ENCODE measurements around the gene PLCXD1.
"Not testable (repeated sequence)": the region's sequence is repeated elsewhere in the genome, so short reads cannot be mapped to it uniquely, and the experiment has no call there.

PLCXD1 gene

DNA sequence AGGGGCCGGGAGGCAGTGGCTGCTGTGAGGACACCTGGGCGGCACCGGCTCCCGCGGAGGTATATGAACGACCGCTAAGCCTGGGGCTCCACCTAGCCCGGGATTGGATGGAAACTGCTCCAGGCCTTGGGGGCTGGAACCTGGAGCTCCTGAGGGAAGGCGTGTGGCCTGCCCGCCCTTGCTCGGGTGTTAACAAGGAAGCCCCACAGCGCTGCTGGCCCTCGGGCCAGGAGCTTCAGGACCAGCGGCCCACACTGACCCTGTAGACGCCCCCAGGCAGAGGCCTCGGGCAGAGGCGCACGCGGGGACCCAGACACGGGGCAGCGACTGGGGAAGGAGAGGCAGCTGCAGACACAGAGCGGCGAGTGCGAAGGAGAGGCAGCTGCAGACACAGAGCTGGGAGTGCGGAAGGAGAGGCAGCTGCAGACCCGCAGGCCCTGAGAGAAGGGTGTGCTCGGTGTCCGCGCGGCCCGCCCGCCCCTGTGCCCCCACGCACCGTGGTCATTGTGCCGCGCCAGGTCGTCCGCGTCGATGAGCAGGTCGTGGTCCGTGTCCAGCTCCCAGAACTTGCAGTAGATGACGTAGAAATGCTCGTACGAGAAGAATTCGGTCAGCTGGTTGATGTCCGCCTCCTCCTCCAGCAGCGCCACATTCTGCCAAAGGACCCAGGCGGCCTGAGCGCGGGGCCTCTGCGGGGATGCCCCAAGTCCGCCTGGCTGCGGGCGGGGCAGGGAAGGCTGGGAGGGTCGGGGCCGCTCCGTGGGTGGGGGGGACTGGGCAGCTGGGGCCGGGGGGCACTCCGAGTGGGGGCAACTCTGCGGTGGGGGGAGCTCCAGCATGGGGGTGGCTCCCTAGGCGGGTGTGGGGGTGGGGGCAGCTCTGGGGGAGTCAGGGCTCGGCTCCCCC lies 64.1 kb downstream of the PLCXD1 start:
- H3K9ac ChIP-seq (ENCODE audit: low read depth in 1 of 2, low read length in 2 of 2), result no peak overlapping the region
- no peak overlapping the region for H3K27ac ChIP-seq (ENCODE audit: low read depth, low read length)
- no peaks in the 10 kb centered on the region for H3K4me1 ChIP-seq (ENCODE audit: control insufficient read depth in 1 of 2, insufficient read depth in 2 of 2, low read length in 2 of 2)
- H3K36me3 ChIP-seq (ENCODE audit: control insufficient read depth in 1 of 2, insufficient read depth in 2 of 2, low read length in 2 of 2), result peaks cover 5 to 7% of the 10 kb centered on the region in 2 donors
- H3K4me3 ChIP-seq (ENCODE audit: low read depth in 1 of 2, low read length in 2 of 2), result no peak overlapping the region
- H3K27me3 ChIP-seq (ENCODE audit: control insufficient read depth in 1 of 2, insufficient read depth in 2 of 2, low read length in 2 of 2), result no peaks in the 10 kb centered on the region
- H3K9me3 ChIP-seq (ENCODE audit: control insufficient read depth in 1 of 2, low read length in 2 of 2), result no peaks in the 10 kb centered on the region

DNA sequence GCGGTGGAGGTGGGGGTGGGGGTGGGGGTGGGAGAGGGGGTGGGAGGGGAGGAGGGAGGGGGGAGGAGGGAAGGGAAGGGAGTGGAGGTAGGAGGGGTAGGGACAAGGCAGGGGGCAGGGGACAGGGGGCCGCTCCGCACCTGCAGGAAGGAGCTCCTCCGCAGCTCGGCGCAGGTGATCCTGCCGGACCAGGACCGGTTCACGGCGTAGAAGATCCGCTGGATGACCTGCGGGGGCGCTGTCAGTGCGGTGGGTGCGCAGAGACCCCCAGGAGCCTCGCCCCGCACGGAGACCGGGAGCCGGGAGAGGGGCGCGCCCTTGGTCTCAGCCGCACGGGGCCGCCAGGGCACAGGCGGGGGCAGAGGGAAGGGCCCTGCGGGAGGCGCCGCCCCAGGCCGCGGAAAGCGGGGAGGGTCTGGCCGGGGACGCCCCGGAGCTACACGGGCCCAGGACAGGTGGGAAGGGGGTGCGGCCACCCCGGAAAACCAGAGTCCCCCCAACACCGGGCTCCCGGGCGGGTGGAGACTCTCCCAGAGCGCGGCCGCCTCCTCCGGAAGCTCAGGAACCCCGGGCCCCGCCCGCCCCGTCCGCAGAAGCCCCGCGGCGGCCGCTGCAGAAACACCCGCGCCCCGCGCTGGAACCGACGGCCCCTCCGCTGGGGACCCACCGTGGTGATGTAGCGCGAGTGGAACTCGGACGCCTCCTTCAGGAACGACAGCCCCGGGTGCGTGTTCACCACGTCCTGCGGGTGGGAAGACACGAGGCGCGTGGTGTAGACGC lies 65.0 kb downstream of the PLCXD1 start:
- no peak overlapping the region for H3K9ac ChIP-seq (ENCODE audit: low read depth in 1 of 2, low read length in 2 of 2)
- no peaks in the 10 kb centered on the region for H3K4me1 ChIP-seq (ENCODE audit: control insufficient read depth in 1 of 2, insufficient read depth in 2 of 2, low read length in 2 of 2)
- H3K9me3 ChIP-seq (ENCODE audit: control insufficient read depth in 1 of 2, low read length in 2 of 2), result no peaks in the 10 kb centered on the region
- H3K27me3 ChIP-seq (ENCODE audit: control insufficient read depth in 1 of 2, insufficient read depth in 2 of 2, low read length in 2 of 2), result no peaks in the 10 kb centered on the region
- H3K4me3 ChIP-seq (ENCODE audit: low read depth in 1 of 2, low read length in 2 of 2), result no peak overlapping the region
- H3K36me3 ChIP-seq (ENCODE audit: control insufficient read depth in 1 of 2, insufficient read depth in 2 of 2, low read length in 2 of 2), result peaks cover 5 to 7% of the 10 kb centered on the region in 2 donors
- H3K27ac ChIP-seq (ENCODE audit: low read depth, low read length), result no peak overlapping the region

- no peaks in the 10 kb centered on the region for H3K27me3 ChIP-seq (ENCODE audit: control insufficient read depth in 1 of 2, insufficient read depth in 2 of 2, low read length in 2 of 2)
- H3K36me3 ChIP-seq (ENCODE audit: control insufficient read depth in 1 of 2, insufficient read depth in 2 of 2, low read length in 2 of 2), result peaks cover 5 to 10% of the 10 kb centered on the region in 2 donors
- H3K9ac ChIP-seq (ENCODE audit: low read depth in 1 of 2, low read length in 2 of 2), result no peak overlapping the region
- no peaks in the 10 kb centered on the region for H3K4me1 ChIP-seq (ENCODE audit: control insufficient read depth in 1 of 2, insufficient read depth in 2 of 2, low read length in 2 of 2)
- H3K27ac ChIP-seq (ENCODE audit: low read depth, low read length), result no peak overlapping the region
- H3K4me3 ChIP-seq (ENCODE audit: low read depth in 1 of 2, low read length in 2 of 2), result no peak overlapping the region
- H3K9me3 ChIP-seq (ENCODE audit: control insufficient read depth in 1 of 2, low read length in 2 of 2), result no peaks in the 10 kb centered on the region
Observed at GRCh38 chrX:347351-348117, 66.4 kb downstream of the PLCXD1 start.

GRCh38 chrX:348461-349117 lies 67.4 kb downstream of the PLCXD1 start:
- H3K36me3 ChIP-seq (ENCODE audit: control insufficient read depth in 1 of 2, insufficient read depth in 2 of 2, low read length in 2 of 2), result peaks cover 5 to 10% of the 10 kb centered on the region in 2 donors
- H3K4me1 ChIP-seq (ENCODE audit: control insufficient read depth in 1 of 2, insufficient read depth in 2 of 2, low read length in 2 of 2), result no peaks in the 10 kb centered on the region
- H3K9me3 ChIP-seq (ENCODE audit: control insufficient read depth in 1 of 2, low read length in 2 of 2), result no peaks in the 10 kb centered on the region
- H3K4me3 ChIP-seq (ENCODE audit: low read depth in 1 of 2, low read length in 2 of 2), result no peak overlapping the region
- H3K9ac ChIP-seq (ENCODE audit: low read depth in 1 of 2, low read length in 2 of 2), result no peak overlapping the region
- H3K27ac ChIP-seq (ENCODE audit: low read depth, low read length), result no peak overlapping the region
- H3K27me3 ChIP-seq (ENCODE audit: control insufficient read depth in 1 of 2, insufficient read depth in 2 of 2, low read length in 2 of 2), result no peaks in the 10 kb centered on the region

- Histone ChIP-seq H3K9me3 (ENCODE audit: control insufficient read depth in 1 of 2, low read length in 2 of 2) (no peaks in the 10 kb centered on the region), H3K27me3 (ENCODE audit: control insufficient read depth in 1 of 2, insufficient read depth in 2 of 2, low read length in 2 of 2) (no peaks in the 10 kb centered on the region), H3K36me3 (ENCODE audit: control insufficient read depth in 1 of 2, insufficient read depth in 2 of 2, low read length in 2 of 2) (peaks cover 5 to 10% of the 10 kb centered on the region in 2 donors), H3K27ac (ENCODE audit: low read depth, low read length) (no peak overlapping the region), H3K4me1 (ENCODE audit: control insufficient read depth in 1 of 2, insufficient read depth in 2 of 2, low read length in 2 of 2) (no peaks in the 10 kb centered on the region), H3K9ac (ENCODE audit: low read depth in 1 of 2, low read length in 2 of 2) (no peak overlapping the region), H3K4me3 (ENCODE audit: low read depth in 1 of 2, low read length in 2 of 2) (no peak overlapping the region)
Observed at GRCh38 chrX:349196-349595, 68.0 kb downstream of the PLCXD1 start.

- no peak overlapping the region for H3K9ac ChIP-seq (ENCODE audit: low read depth in 1 of 2, low read length in 2 of 2)
- H3K36me3 ChIP-seq (ENCODE audit: control insufficient read depth in 1 of 2, insufficient read depth in 2 of 2, low read length in 2 of 2), result peaks cover under 1 to 8% of the 10 kb centered on the region in 2 donors
- no peaks in the 10 kb centered on the region for H3K4me1 ChIP-seq (ENCODE audit: control insufficient read depth in 1 of 2, insufficient read depth in 2 of 2, low read length in 2 of 2)
- no peak overlapping the region for H3K27ac ChIP-seq (ENCODE audit: low read depth, low read length)
- H3K4me3 ChIP-seq (ENCODE audit: low read depth in 1 of 2, low read length in 2 of 2), result no peak overlapping the region
- no peaks in the 10 kb centered on the region for H3K27me3 ChIP-seq (ENCODE audit: control insufficient read depth in 1 of 2, insufficient read depth in 2 of 2, low read length in 2 of 2)
- H3K9me3 ChIP-seq (ENCODE audit: control insufficient read depth in 1 of 2, low read length in 2 of 2), result no peaks in the 10 kb centered on the region
Observed at GRCh38 chrX:349702-350101, 68.5 kb downstream of the PLCXD1 start.

DNA sequence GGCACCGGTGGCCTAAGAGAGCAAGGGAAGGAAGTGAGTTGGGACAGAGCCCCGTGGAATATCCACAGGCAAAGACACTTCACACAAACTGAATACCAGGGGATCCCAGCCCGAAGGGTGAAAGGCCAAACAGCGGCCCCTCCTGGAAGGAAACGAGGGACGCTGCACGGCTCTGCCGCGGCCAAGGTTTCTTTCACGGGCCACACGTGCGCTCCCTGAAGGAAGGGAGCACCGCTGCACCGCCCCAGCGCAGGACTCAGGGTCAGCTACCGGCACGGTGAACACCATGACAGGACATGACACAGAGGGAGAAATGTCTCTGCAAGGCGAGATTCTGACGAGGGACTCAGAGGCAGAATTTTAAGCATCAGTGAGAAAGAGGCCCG lies 69.0 kb downstream of the PLCXD1 start:
- H3K36me3 ChIP-seq (ENCODE audit: control insufficient read depth in 1 of 2, insufficient read depth in 2 of 2, low read length in 2 of 2), result peaks cover 0 to 6% of the 10 kb centered on the region in 2 donors
- no peak overlapping the region for H3K27ac ChIP-seq (ENCODE audit: low read depth, low read length)
- H3K4me3 ChIP-seq (ENCODE audit: low read depth in 1 of 2, low read length in 2 of 2), result no peak overlapping the region
- H3K9me3 ChIP-seq (ENCODE audit: control insufficient read depth in 1 of 2, low read length in 2 of 2), result no peaks in the 10 kb centered on the region
- no peak overlapping the region for H3K9ac ChIP-seq (ENCODE audit: low read depth in 1 of 2, low read length in 2 of 2)
- H3K27me3 ChIP-seq (ENCODE audit: control insufficient read depth in 1 of 2, insufficient read depth in 2 of 2, low read length in 2 of 2), result no peaks in the 10 kb centered on the region
- no peaks in the 10 kb centered on the region for H3K4me1 ChIP-seq (ENCODE audit: control insufficient read depth in 1 of 2, insufficient read depth in 2 of 2, low read length in 2 of 2)

DNA sequence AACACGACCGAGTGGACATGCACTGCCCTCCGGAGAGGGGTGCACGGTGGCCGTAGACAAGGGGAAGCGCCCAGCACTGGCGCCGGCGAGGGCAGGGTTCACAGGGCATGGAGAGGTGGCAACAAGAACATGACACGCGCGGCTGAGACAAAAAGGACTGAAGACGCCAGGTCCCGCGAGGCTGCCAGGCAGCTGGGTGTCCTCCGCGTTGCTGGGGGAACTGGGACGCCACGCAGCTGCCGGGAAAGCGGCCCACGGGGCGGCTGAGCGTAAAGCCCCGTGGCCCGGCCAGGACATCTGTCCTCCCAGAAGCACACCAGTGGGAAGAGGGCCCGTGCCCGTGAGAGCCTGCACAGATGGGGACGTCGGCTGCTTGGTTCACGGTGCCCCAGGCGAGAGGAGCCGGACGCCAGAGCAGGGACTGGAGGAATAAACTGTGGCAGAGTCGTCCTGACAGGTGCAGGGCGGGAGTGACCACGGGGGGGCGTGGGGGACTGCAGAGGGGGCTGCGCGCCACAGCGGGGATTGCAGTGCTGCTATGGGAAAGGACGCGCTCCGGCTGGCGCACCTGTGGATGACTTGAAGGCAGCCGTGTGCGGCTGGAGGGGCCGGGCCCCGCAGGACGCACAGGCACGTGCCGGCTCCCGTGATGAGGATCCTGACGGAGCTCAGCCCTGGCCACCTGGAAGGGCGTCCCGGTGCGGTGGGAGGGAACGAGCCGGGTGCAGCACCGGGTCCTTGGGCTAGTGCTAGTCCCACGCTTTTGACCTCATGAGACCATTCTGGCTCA lies 69.5 kb downstream of the PLCXD1 start:
- H3K27ac ChIP-seq (ENCODE audit: low read depth, low read length), result no peak overlapping the region
- no peak overlapping the region for H3K4me3 ChIP-seq (ENCODE audit: low read depth in 1 of 2, low read length in 2 of 2)
- H3K9me3 ChIP-seq (ENCODE audit: control insufficient read depth in 1 of 2, low read length in 2 of 2), result no peaks in the 10 kb centered on the region
- H3K36me3 ChIP-seq (ENCODE audit: control insufficient read depth in 1 of 2, insufficient read depth in 2 of 2, low read length in 2 of 2), result peaks cover 0 to 6% of the 10 kb centered on the region in 2 donors
- no peaks in the 10 kb centered on the region for H3K27me3 ChIP-seq (ENCODE audit: control insufficient read depth in 1 of 2, insufficient read depth in 2 of 2, low read length in 2 of 2)
- no peaks in the 10 kb centered on the region for H3K4me1 ChIP-seq (ENCODE audit: control insufficient read depth in 1 of 2, insufficient read depth in 2 of 2, low read length in 2 of 2)
- H3K9ac ChIP-seq (ENCODE audit: low read depth in 1 of 2, low read length in 2 of 2), result no peak overlapping the region

GRCh38 chrX:351324-351641 lies 70.1 kb downstream of the PLCXD1 start:
- not testable (repeated sequence) for H3K27me3 ChIP-seq (ENCODE audit: control insufficient read depth in 1 of 2, insufficient read depth in 2 of 2, low read length in 2 of 2); H3K4me3 ChIP-seq (ENCODE audit: low read depth in 1 of 2, low read length in 2 of 2); H3K9ac ChIP-seq (ENCODE audit: low read depth in 1 of 2, low read length in 2 of 2); H3K9me3 ChIP-seq (ENCODE audit: control insufficient read depth in 1 of 2, low read length in 2 of 2); H3K4me1 ChIP-seq (ENCODE audit: control insufficient read depth in 1 of 2, insufficient read depth in 2 of 2, low read length in 2 of 2); H3K36me3 ChIP-seq (ENCODE audit: control insufficient read depth in 1 of 2, insufficient read depth in 2 of 2, low read length in 2 of 2); H3K27ac ChIP-seq (ENCODE audit: low read depth, low read length)

Measured in duodenal mucosa (tissue), 2 donors.